Smooth muscle cell (in vitro differentiated cells): ENCODE measurements around the gene GPRC5A. TPM values are rescaled to one million over a fixed set of nuclear protein-coding genes. Genes with fewer than 3 reads are reported as not detected.

Experiments
- DNase-seq: peaks from one replicate; lab custom pipeline; 2025; ENCODE audit not compliant: unreplicated experiment; lab: John Stamatoyannopoulos, UW
- H2AFZ ChIP-seq: fragments of 200-600 bp; sonication (generic); 2 replicates; pipeline ENCODE4 v1.6.0; 2016; ENCODE audit warnings: antibody characterized with exemption, low read depth, mild to moderate bottlenecking
- H3F3A ChIP-seq: fragments of 200-600 bp; sonication (generic); 2 replicates; pipeline ENCODE4 v1.6.0; 2017; ENCODE audit warnings: antibody characterized with exemption, low read depth
- H3K27ac ChIP-seq: fragments of 200-600 bp; sonication (generic); 2 replicates; pipeline ENCODE4 v1.5.1; 2016; ENCODE audit warnings: low read depth, mild to moderate bottlenecking
- H3K27me3 ChIP-seq: fragments of 200-600 bp; sonication (generic); 2 replicates; pipeline ENCODE4 v1.6.1; 2016; ENCODE audit warnings: low read depth, mild to moderate bottlenecking
- H3K36me3 ChIP-seq: fragments of 200-600 bp; sonication (generic); 2 replicates; pipeline ENCODE4 v1.5.1; 2016; ENCODE audit warnings: low read depth
- H3K4me1 ChIP-seq: fragments of 200-600 bp; sonication (generic); 2 replicates; pipeline ENCODE4 v1.5.1; 2016; ENCODE audit warnings: low read depth
- H3K4me2 ChIP-seq: fragments of 200-600 bp; sonication (generic); 2 replicates; pipeline ENCODE4 v1.6.0; 2016; ENCODE audit warnings: mild to moderate bottlenecking
- H3K4me3 ChIP-seq: fragments of 200-600 bp; sonication (generic); 2 replicates; pipeline ENCODE4 v1.5.1; 2016; ENCODE audit warnings: mild to moderate bottlenecking
- H3K79me2 ChIP-seq: fragments of 200-600 bp; sonication (generic); 2 replicates; pipeline ENCODE4 v1.6.0; 2016; ENCODE audit warnings: low read depth, mild to moderate bottlenecking
- H3K9ac ChIP-seq: fragments of 200-600 bp; sonication (generic); 2 replicates; pipeline ENCODE4 v1.6.0; 2016; ENCODE audit warnings: low read depth
- H3K9me3 ChIP-seq: fragments of 200-600 bp; sonication (generic); replicated peaks from 2 replicates; pipeline ENCODE4 v1.5.1; 2016; ENCODE audit warnings: low read depth
- H4K20me1 ChIP-seq: fragments of 200-600 bp; sonication (generic); 2 replicates; pipeline ENCODE4 v1.6.0; 2016; ENCODE audit warnings: low read depth
- WGBS: methylation state at CpG from one replicate; pipeline ENCODE4 v1.1.7; 2016; ENCODE audit warnings: low lambda C conversion rate; 5-methylcytosine and 5-hydroxymethylcytosine counted together
- polyA plus RNA-seq: library from polyadenylated mRNA; unstranded; fragments of >200 nt; fragmentation: Nextera tagmentation; extraction: Ambion mirVana; gene quantifications from 2 replicates; pipeline ENCODE4 v1.2.1, GENCODE V29; 2016
- total RNA-seq: library from RNA; depleted of rRNA; stranded (reverse); fragments of >200 nt; gene quantifications from 2 replicates; pipeline ENCODE4 v1.2.3, GENCODE V29; 2014
- TF ChIP-seq, protein P1 (sequence below): fragments of 200-600 bp; sonication (generic); IDR thresholded peaks from 2 replicates; pipeline ENCODE4 v1.5.1; 2017; ENCODE audit warnings: borderline replicate concordance, mild to moderate bottlenecking, antibody characterized with exemption; ENCODE audit not compliant: insufficient read depth, poor library complexity, severe bottlenecking

GPRC5A gene
- total and polyA plus RNA-seq, 2 experiments from 2014 or later, result 13.6 to 39.2 TPM

DNA sequence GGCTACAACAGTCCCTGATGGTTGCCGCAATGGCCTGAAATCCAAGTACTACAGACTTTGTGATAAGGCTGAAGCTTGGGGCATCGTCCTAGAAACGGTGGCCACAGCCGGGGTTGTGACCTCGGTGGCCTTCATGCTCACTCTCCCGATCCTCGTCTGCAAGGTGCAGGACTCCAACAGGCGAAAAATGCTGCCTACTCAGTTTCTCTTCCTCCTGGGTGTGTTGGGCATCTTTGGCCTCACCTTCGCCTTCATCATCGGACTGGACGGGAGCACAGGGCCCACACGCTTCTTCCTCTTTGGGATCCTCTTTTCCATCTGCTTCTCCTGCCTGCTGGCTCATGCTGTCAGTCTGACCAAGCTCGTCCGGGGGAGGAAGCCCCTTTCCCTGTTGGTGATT is 16.9 kb downstream of the GPRC5A start:
- Histone ChIP-seq H3K4me3 (no peak overlapping the region), H3F3A (peaks cover 11% of the 10 kb centered on the region), H4K20me1 (no peaks in the 10 kb centered on the region), H3K79me2 (peaks cover 3% of the 10 kb centered on the region), H3K9ac (no peak overlapping the region), H2AFZ (no peak overlapping the region), H3K27ac (no peak overlapping the region), H3K4me1 (no peaks in the 10 kb centered on the region), H3K9me3 (no peaks in the 10 kb centered on the region), H3K36me3 (no peaks in the 10 kb centered on the region), H3K27me3 (no peaks in the 10 kb centered on the region), H3K4me2 (no peak overlapping the region)
- 93% methylated on average over 14 of the region's 14 CpGs for WGBS
- DNase-seq, result no peak
- TF ChIP-seq, protein P1, sequence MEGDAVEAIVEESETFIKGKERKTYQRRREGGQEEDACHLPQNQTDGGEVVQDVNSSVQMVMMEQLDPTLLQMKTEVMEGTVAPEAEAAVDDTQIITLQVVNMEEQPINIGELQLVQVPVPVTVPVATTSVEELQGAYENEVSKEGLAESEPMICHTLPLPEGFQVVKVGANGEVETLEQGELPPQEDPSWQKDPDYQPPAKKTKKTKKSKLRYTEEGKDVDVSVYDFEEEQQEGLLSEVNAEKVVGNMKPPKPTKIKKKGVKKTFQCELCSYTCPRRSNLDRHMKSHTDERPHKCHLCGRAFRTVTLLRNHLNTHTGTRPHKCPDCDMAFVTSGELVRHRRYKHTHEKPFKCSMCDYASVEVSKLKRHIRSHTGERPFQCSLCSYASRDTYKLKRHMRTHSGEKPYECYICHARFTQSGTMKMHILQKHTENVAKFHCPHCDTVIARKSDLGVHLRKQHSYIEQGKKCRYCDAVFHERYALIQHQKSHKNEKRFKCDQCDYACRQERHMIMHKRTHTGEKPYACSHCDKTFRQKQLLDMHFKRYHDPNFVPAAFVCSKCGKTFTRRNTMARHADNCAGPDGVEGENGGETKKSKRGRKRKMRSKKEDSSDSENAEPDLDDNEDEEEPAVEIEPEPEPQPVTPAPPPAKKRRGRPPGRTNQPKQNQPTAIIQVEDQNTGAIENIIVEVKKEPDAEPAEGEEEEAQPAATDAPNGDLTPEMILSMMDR, result no peak

GRCh38 chr12:12908711-12909110 is 17.3 kb downstream of the GPRC5A start:
- Histone ChIP-seq H3K79me2 (peaks cover 3% of the 10 kb centered on the region), H3K4me1 (peaks cover 1% of the 10 kb centered on the region), H4K20me1 (no peaks in the 10 kb centered on the region), H3K4me2 (no peak overlapping the region), H3K27ac (no peak overlapping the region), H2AFZ (no peak overlapping the region), H3K9me3 (no peaks in the 10 kb centered on the region), H3K27me3 (no peaks in the 10 kb centered on the region), H3K9ac (no peak overlapping the region), H3F3A (peaks cover 11% of the 10 kb centered on the region), H3K36me3 (no peaks in the 10 kb centered on the region), H3K4me3 (no peak overlapping the region)
- DNase-seq, result no peak
- 96% methylated on average over 12 of the region's 12 CpGs for WGBS
- TF ChIP-seq, protein P1, result no peak

DNA sequence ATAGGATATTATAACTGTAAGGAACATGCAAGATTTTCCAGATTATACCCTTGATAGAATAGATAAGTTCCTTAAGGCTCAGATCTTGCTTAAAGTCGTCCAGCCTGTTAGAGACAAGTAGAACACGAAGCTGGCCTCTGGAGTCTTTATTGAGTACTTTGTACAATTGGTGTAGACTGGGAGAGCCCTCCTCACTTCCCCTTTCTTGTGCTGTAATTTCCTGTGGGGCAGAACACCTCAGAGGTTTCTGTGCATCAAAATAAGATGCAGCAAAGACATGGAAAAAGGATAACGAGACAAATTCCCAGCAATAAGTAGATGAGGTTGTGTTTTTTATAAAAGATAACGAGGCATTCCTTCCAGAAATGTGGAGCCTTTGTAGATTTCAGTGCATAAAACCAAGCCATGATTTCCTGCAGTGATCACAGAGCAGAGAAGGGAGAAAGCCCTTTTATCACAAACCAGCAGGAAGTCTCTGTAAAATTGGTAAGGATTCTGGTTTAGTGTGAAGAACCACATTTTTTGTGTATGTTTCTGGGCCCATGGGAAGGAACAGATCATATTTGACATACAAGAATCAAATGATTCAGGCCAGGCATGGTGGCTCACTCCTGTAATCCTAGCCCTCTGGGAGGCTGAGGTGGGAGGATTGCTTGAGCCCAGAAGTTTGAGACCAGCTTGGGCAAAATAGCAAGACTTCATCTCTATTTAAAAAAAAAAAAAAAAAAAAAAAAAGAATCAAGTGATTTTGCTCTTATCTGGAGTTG is 18.0 kb downstream of the GPRC5A start:
- no peaks in the 10 kb centered on the region for H3K36me3 ChIP-seq
- 39% methylated on average over 4 of the region's 4 CpGs for WGBS

More for the DNA sequence above, 18.0 kb downstream of the GPRC5A start:
- H3K4me3 ChIP-seq, result no peak overlapping the region
- no peak overlapping the region for H2AFZ ChIP-seq
- peaks cover 3% of the 10 kb centered on the region for H3K79me2 ChIP-seq
- no peak for DNase-seq
- TF ChIP-seq, protein P1, result no peak
- peak overlapping the region; percentile 40 for H3K27ac ChIP-seq
- H3K9ac ChIP-seq, result no peak overlapping the region
- H3K9me3 ChIP-seq, result no peaks in the 10 kb centered on the region
- peaks cover 4% of the 10 kb centered on the region for H3K4me1 ChIP-seq
- H3K27me3 ChIP-seq, result no peaks in the 10 kb centered on the region
- peaks cover 11% of the 10 kb centered on the region for H3F3A ChIP-seq
- H3K4me2 ChIP-seq, result peak overlapping the region; percentile 25
- no peaks in the 10 kb centered on the region for H4K20me1 ChIP-seq
